HCT116 (cell line): ENCODE measurements around the gene AMER3. TPM values are rescaled to one million over a fixed set of nuclear protein-coding genes. Genes with fewer than 3 reads are reported as not detected.

Source experiments
- ATAC-seq: fragments of 200-7000 bp; cut with Tn5 transposase; 2 replicates; pipeline ENCODE4 v1.9.1; 2020; ENCODE audit warnings: mild to moderate bottlenecking, moderate library complexity
- BruUV-seq: library from RNA; stranded (reverse); fragments of 400-500 nt; replicated peaks from 2 replicates; lab custom pipeline; 2021; lab: Mats Ljungman, UMichigan
- CTCF ChIA-PET: fragments of 300-600 bp; sonication (Branson Sonifier 250); formaldehyde crosslinking; loops from one replicate; lab custom pipeline; 2021; ENCODE audit warnings: antibody characterized with exemption; lab: Charles Lee
- POLR2A ChIA-PET: fragments of 300-600, 350-600 bp; sonication (Branson Sonifier 250); formaldehyde crosslinking; loops from one replicate; lab custom pipeline; 2021; ENCODE audit warnings: antibody characterized with exemption; lab: Charles Lee
- RAD21 ChIA-PET, 2 experiments: fragments of 300-600 bp; sonication (Branson Sonifier 250); formaldehyde crosslinking; loops; one replicate each; lab custom pipeline; 2023; ENCODE audit warnings: low total read pairs in 2 of 2; ENCODE audit not compliant: uncharacterized antibody in 2 of 2, unreplicated experiment in 2 of 2, low non-redundant PET in 1 of 2; lab: Charles Lee
- DNase-seq: peaks from one replicate; pipeline ENCODE4 v3.0.0-alpha.2; 2010; ENCODE audit warnings: low read depth, low spot score
- H2AFZ ChIP-seq: fragments of 200-600 bp; shearing (Covaris generic), sonication (generic); 2 replicates; pipeline ENCODE4 v1.6.1; 2017; ENCODE audit warnings: low read depth, mixed run types, mixed read lengths, antibody characterized with exemption, low read length; ENCODE audit not compliant: poor library complexity, severe bottlenecking
- H3K27ac ChIP-seq: 2 replicates; pipeline ENCODE4 v1.5.1; 2012; ENCODE audit warnings: low read depth, low read length
- H3K27me3 ChIP-seq: fragments of 200-600 bp; sonication (generic); 2 replicates; pipeline ENCODE4 v1.6.1; 2016; ENCODE audit warnings: mixed run types, low read length, mixed read lengths; ENCODE audit not compliant: insufficient read depth
- H3K36me3 ChIP-seq, 2 experiments: fragments of 200-500 bp in 1 of 2; fragments of 200-600 bp in 1 of 2; sonication (Bioruptor generic) in 1 of 2; sonication (generic) in 1 of 2; 2 replicates each; pipeline versions ENCODE4 v1.5.1 to v1.6.1; 2014 to 2016; ENCODE audit warnings: low read length in 2 of 2, inconsistent platforms in 1 of 2, mixed read lengths in 1 of 2, mixed run types in 1 of 2; ENCODE audit not compliant: insufficient read depth in 2 of 2, control insufficient read depth in 1 of 2
- H3K4me1 ChIP-seq, 2 experiments: fragments of 200-600 bp in 1 of 2; sonication (generic) in 1 of 2; 2 replicates each; pipeline versions ENCODE4 v1.5.1 to v1.6.1; 2012 to 2017; ENCODE audit warnings: low read length in 2 of 2, inconsistent platforms in 1 of 2, mild to moderate bottlenecking in 1 of 2, mixed read lengths in 1 of 2, mixed run types in 1 of 2, moderate library complexity in 1 of 2; ENCODE audit not compliant: insufficient read depth in 2 of 2, control insufficient read depth in 1 of 2
- H3K4me2 ChIP-seq: fragments of 200-600 bp; sonication (generic); 2 replicates; pipeline ENCODE4 v1.6.1; 2017; ENCODE audit warnings: mixed run types, low read length, mixed read lengths
- H3K4me3 ChIP-seq, 2 experiments: fragments of 200-600 bp in 1 of 2; sonication (generic) in 1 of 2; replicated peaks in 1 of 2; 2 replicates each; pipeline ENCODE4 v1.5.1; 2011 to 2016; ENCODE audit warnings: low read length in 2 of 2, control low read depth in 1 of 2, low read depth in 1 of 2, mild to moderate bottlenecking in 1 of 2, mixed read lengths in 1 of 2, mixed run types in 1 of 2
- H3K79me2 ChIP-seq: fragments of 200-600 bp; sonication (generic); 2 replicates; pipeline ENCODE4 v1.6.1; 2017; ENCODE audit warnings: mild to moderate bottlenecking, mixed run types, low read length, moderate library complexity, mixed read lengths; ENCODE audit not compliant: insufficient read depth
- H3K9ac ChIP-seq: fragments of 200-600 bp; sonication (generic); 2 replicates; pipeline ENCODE4 v1.6.1; 2016; ENCODE audit warnings: low read length, mixed read lengths
- H3K9me2 ChIP-seq: fragments of 200-600 bp; sonication (generic), shearing (Covaris generic); 2 replicates; pipeline ENCODE4 v1.6.1; 2017; ENCODE audit warnings: mixed run types, mild to moderate bottlenecking, moderate library complexity; ENCODE audit not compliant: insufficient read depth
- H3K9me3 ChIP-seq, 2 experiments: fragments of 200-500 bp in 1 of 2; fragments of 200-600 bp in 1 of 2; sonication (Bioruptor generic) in 1 of 2; sonication (generic) in 1 of 2; 2 replicates each; pipeline ENCODE4 v1.6.1; 2014 to 2017; ENCODE audit warnings: low read length in 2 of 2, mixed read lengths in 2 of 2, inconsistent platforms in 1 of 2, low read depth in 1 of 2, mild to moderate bottlenecking in 1 of 2, mixed run types in 1 of 2, moderate library complexity in 1 of 2; ENCODE audit not compliant: control insufficient read depth in 1 of 2, insufficient read depth in 1 of 2
- H4K20me1 ChIP-seq: fragments of 200-600 bp; sonication (generic), shearing (Covaris generic); 2 replicates; pipeline ENCODE4 v1.6.1; 2017; ENCODE audit warnings: mixed run types, mild to moderate bottlenecking, moderate library complexity; ENCODE audit not compliant: insufficient read depth
- CEBPB ChIP-seq: IDR thresholded peaks from 2 replicates; pipeline ENCODE4 v1.6.1; 2012; ENCODE audit warnings: low read depth
- CTCF ChIP-seq, 3 experiments: fragments of 200-600 bp in 1 of 3; sonication (generic) in 1 of 3; IDR thresholded peaks in 2 of 3; conservative IDR thresholded peaks in 1 of 3; 2 replicates each; pipeline ENCODE4 v1.5.1; 2012 to 2017; ENCODE audit warnings: low read depth in 2 of 3, low read length in 2 of 3, antibody characterized with exemption in 1 of 3, borderline replicate concordance in 1 of 3, control low read depth in 1 of 3, mild to moderate bottlenecking in 1 of 3, mixed read lengths in 1 of 3, mixed run types in 1 of 3, moderate library complexity in 1 of 3; ENCODE audit not compliant: insufficient read depth in 1 of 3
- ELF1 ChIP-seq: IDR thresholded peaks from 2 replicates; pipeline ENCODE4 v1.6.1; 2012; ENCODE audit warnings: low read depth, borderline replicate concordance
- MAX ChIP-seq: IDR thresholded peaks from 2 replicates; pipeline ENCODE4 v1.6.1; 2012
- RAD21 ChIP-seq: IDR thresholded peaks from 2 replicates; pipeline ENCODE4 v1.6.1; 2012; ENCODE audit warnings: low read depth, mild to moderate bottlenecking
- YY1 ChIP-seq: IDR thresholded peaks from 2 replicates; pipeline ENCODE4 v1.6.1; 2011; ENCODE audit warnings: low read length, low read depth, moderate library complexity, mild to moderate bottlenecking; ENCODE audit not compliant: insufficient replicate concordance; ENCODE audit errors: extremely low read depth
- ZBTB33 ChIP-seq: IDR thresholded peaks from 2 replicates; pipeline ENCODE4 v1.6.1; 2011; ENCODE audit warnings: mild to moderate bottlenecking, low read length, moderate library complexity; ENCODE audit not compliant: insufficient replicate concordance; ENCODE audit errors: extremely low read depth
- ZFX ChIP-seq: fragments of 450-650 bp; IDR thresholded peaks from 2 replicates; pipeline ENCODE4 v1.6.1; 2017
- ZNF274 ChIP-seq: fragments of 200-500 bp; sonication (Bioruptor generic); IDR thresholded peaks from 2 replicates; pipeline ENCODE4 v1.6.1; 2014; ENCODE audit warnings: mild to moderate bottlenecking, low read depth, low read length, inconsistent platforms
- intact Hi-C: fragments of 100-400 bp; cut with micrococcal nuclease; formaldehyde crosslinking; loops from 2 replicates; pipeline ENCODE4 v1.10.0; 2022
- total RNA-seq: library from RNA; stranded (reverse); gene quantifications from one replicate; pipeline ENCODE4 v1.2.1, GENCODE V29; 2021; ENCODE audit not compliant: unreplicated experiment

The AMER3 gene
- total RNA-seq, 1 experiment from 2014 or later, result not detected

GRCh38 chr2:130769343-130769907, 14.1 kb downstream of the AMER3 start:
- Histone ChIP-seq H3K9ac (no peak overlapping the region), H3K4me1 (peaks cover 0 to 4% of the 10 kb centered on the region in 2 experiments; a peak in 1 of 4 replicates), H3K36me3 (no peaks in the 10 kb centered on the region), H3K9me3 (no peaks in the 10 kb centered on the region), H3K4me2 (no peak overlapping the region), H3K27ac (no peak overlapping the region), H3K4me3 (no peak overlapping the region), H3K79me2 (no peaks in the 10 kb centered on the region), H3K27me3 (no peaks in the 10 kb centered on the region), H3K9me2 (no peaks in the 10 kb centered on the region), H2AFZ (no peak overlapping the region), H4K20me1 (no peaks in the 10 kb centered on the region)
- POLR2A ChIA-PET, result no interaction called here
- no peak for DNase-seq
- RAD21 ChIA-PET, result no interaction called here
- ATAC-seq, result no peak
- TF ChIP-seq CEBPB (no peak), MAX (no peak), ZBTB33 (no peak), ZNF274 (no peak), ELF1 (no peak), ZFX (no peak), YY1 (no peak)
- CTCF ChIA-PET, result no interaction called here
- BruUV-seq, result no TSS peak
- intact Hi-C loops, result no loop called here

- H3K27me3 ChIP-seq, result 0 out of 2 replicates have a peak, but pooled peaks cover 4% of the 10 kb centered on the region
- ChIA-PET CTCF (interaction anchor here (1.0 kb wide), 1 partner anchor 21 kb away, joined by 3 read pairs; no protein-coding TSS in a partner anchor), POLR2A (no interaction called here), RAD21 (no interaction called here)
- intact Hi-C loops, result no loop called here
- no peak overlapping the region for H3K4me3 ChIP-seq
- H3K9me3 ChIP-seq, result no peaks in the 10 kb centered on the region
- H3K36me3 ChIP-seq, result no peaks in the 10 kb centered on the region
- H3K27ac ChIP-seq, result no peak overlapping the region
- no peaks in the 10 kb centered on the region for H3K9me2 ChIP-seq
- H3K4me1 ChIP-seq, result no peaks in the 10 kb centered on the region
- no peak overlapping the region for H3K4me2 ChIP-seq
- BruUV-seq, result no TSS peak
- DNase-seq, result no peak
- no peak overlapping the region for H2AFZ ChIP-seq
- no peaks in the 10 kb centered on the region for H4K20me1 ChIP-seq
- ATAC-seq, result no peak
- TF ChIP-seq RAD21, result peak; percentile 22; the same call in 1 of the 2 replicates
- TF ChIP-seq MAX, result no peak
- peak in 1 of 3 experiments; percentile 3; a peak in 1 of 6 replicates for TF ChIP-seq CTCF (IDR thresholded peaks at IDR 0.05 in 2 of 3, conservative IDR thresholded peaks at IDR 0.05 in 1 of 3; ENCODE audit: borderline replicate concordance in 1 of 3, insufficient read depth in 1 of 3, low read depth in 2 of 3, low read length in 2 of 3)
- H3K9ac ChIP-seq, result no peak overlapping the region
- H3K79me2 ChIP-seq, result no peaks in the 10 kb centered on the region
Observed at GRCh38 chr2:130776550-130776949, 21.2 kb downstream of the AMER3 start.
